MG63 (cell line): ENCODE measurements around the gene MMP17. TPM values are rescaled to one million over a fixed set of nuclear protein-coding genes. Genes with fewer than 3 reads are reported as not detected.
A peak's percentile ranks its signal among the peaks of the same experiment; 100 is the strongest.

Experiments
- DNase-seq: peaks from one replicate; pipeline ENCODE4 v3.0.0-alpha.2; 2020
- H3K27me3 ChIP-seq: fragments of 250-450 bp; sonication (Bioruptor Pico); 2 replicates; pipeline ENCODE4 v1.5.1; 2020; ENCODE audit warnings: mild to moderate bottlenecking, moderate library complexity
- H3K36me3 ChIP-seq: fragments of 250-450 bp; sonication (Bioruptor Pico); 2 replicates; pipeline ENCODE4 v1.5.1; 2020; ENCODE audit warnings: mild to moderate bottlenecking, moderate library complexity
- H3K4me3 ChIP-seq: fragments of 250-450 bp; sonication (Bioruptor Pico); 2 replicates; pipeline ENCODE4 v1.5.1; 2020; ENCODE audit warnings: mild to moderate bottlenecking, moderate library complexity
- H3K9me3 ChIP-seq: fragments of 250-450 bp; sonication (Bioruptor Pico); 2 replicates; pipeline ENCODE4 v1.5.1; 2020; ENCODE audit warnings: mild to moderate bottlenecking, moderate library complexity
- total RNA-seq: library from RNA; depleted of rRNA; stranded (reverse); fragments of >200 nt; shearing (Covaris generic); gene quantifications from 2 replicates; pipeline ENCODE4 v1.2.3, GENCODE V29; 2014; ENCODE audit warnings: low replicate concordance

MMP17 gene
- total RNA-seq, 1 experiment from 2014 or later, result 10.8 TPM

- Histone ChIP-seq H3K4me3 (no peak overlapping the region), H3K9me3 (peaks cover 2% of the 10 kb centered on the region; the same call in 1 of the 2 replicates), H3K27me3 (no peaks in the 10 kb centered on the region), H3K36me3 (no peaks in the 10 kb centered on the region)
- no peak for DNase-seq
Observed at GRCh38 chr12:131818821-131819585, 9.2 kb upstream of the MMP17 start.

GRCh38 chr12:131824450-131824849 is 3.7 kb upstream of the MMP17 start:
- H3K9me3 ChIP-seq, result no peaks in the 10 kb centered on the region
- H3K4me3 ChIP-seq, result no peak overlapping the region
- no peaks in the 10 kb centered on the region for H3K36me3 ChIP-seq
- no peak for DNase-seq
- no peaks in the 10 kb centered on the region for H3K27me3 ChIP-seq

GRCh38 chr12:131825146-131825892 is 2.9 kb upstream of the MMP17 start:
- peak; percentile 65 for DNase-seq
- H3K36me3 ChIP-seq, result no peaks in the 10 kb centered on the region
- H3K4me3 ChIP-seq, result 0 out of 2 replicates have a peak overlapping the region, but pooled peaks have one; percentile 7
- no peaks in the 10 kb centered on the region for H3K9me3 ChIP-seq
- H3K27me3 ChIP-seq, result no peaks in the 10 kb centered on the region

GRCh38 chr12:131826097-131826928 is 1.9 kb upstream of the MMP17 start:
- no peak overlapping the region for H3K4me3 ChIP-seq
- DNase-seq, result no peak
- H3K9me3 ChIP-seq, result no peaks in the 10 kb centered on the region
- no peaks in the 10 kb centered on the region for H3K36me3 ChIP-seq
- H3K27me3 ChIP-seq, result no peaks in the 10 kb centered on the region

GRCh38 chr12:131828671-131829355 is 620 bp downstream of the MMP17 start:
- Histone ChIP-seq H3K27me3 (no peaks in the 10 kb centered on the region), H3K9me3 (no peaks in the 10 kb centered on the region), H3K4me3 (peak overlapping the region; percentile 47), H3K36me3 (no peaks in the 10 kb centered on the region)
- peak; percentile 62 for DNase-seq

GRCh38 chr12:131829356-131829747 is 1.2 kb downstream of the MMP17 start:
- Histone ChIP-seq H3K9me3 (no peaks in the 10 kb centered on the region), H3K4me3 (peak overlapping the region; percentile 47)
- no peak for DNase-seq

GRCh38 chr12:131829791-131830334 is 1.7 kb downstream of the MMP17 start:
- H3K9me3 ChIP-seq, result no peaks in the 10 kb centered on the region
- H3K4me3 ChIP-seq, result peak overlapping the region; percentile 47
- no peak for DNase-seq
- H3K27me3 ChIP-seq, result no peaks in the 10 kb centered on the region
- H3K36me3 ChIP-seq, result no peaks in the 10 kb centered on the region

More at GRCh38 chr12:131829356-131829747, 1.2 kb downstream of the MMP17 start:
- no peaks in the 10 kb centered on the region for H3K27me3 ChIP-seq
- no peaks in the 10 kb centered on the region for H3K36me3 ChIP-seq

GRCh38 chr12:131830335-131830913 is 2.2 kb downstream of the MMP17 start:
- peak; percentile 91 for DNase-seq

GRCh38 chr12:131830914-131831571 is 2.9 kb downstream of the MMP17 start:
- H3K36me3 ChIP-seq, result no peaks in the 10 kb centered on the region
- no peak for DNase-seq
- H3K4me3 ChIP-seq, result peak overlapping the region; percentile 47
- no peaks in the 10 kb centered on the region for H3K9me3 ChIP-seq
- H3K27me3 ChIP-seq, result no peaks in the 10 kb centered on the region

More at GRCh38 chr12:131830335-131830913, 2.2 kb downstream of the MMP17 start:
- no peaks in the 10 kb centered on the region for H3K27me3 ChIP-seq
- H3K36me3 ChIP-seq, result no peaks in the 10 kb centered on the region
- H3K4me3 ChIP-seq, result peak overlapping the region; percentile 47
- no peaks in the 10 kb centered on the region for H3K9me3 ChIP-seq

GRCh38 chr12:131831635-131832041 is 3.4 kb downstream of the MMP17 start:
- H3K4me3 ChIP-seq, result peak overlapping the region; percentile 47
- no peaks in the 10 kb centered on the region for H3K27me3 ChIP-seq
- no peaks in the 10 kb centered on the region for H3K9me3 ChIP-seq
- no peaks in the 10 kb centered on the region for H3K36me3 ChIP-seq
- no peak for DNase-seq

GRCh38 chr12:131832321-131833231 is 4.4 kb downstream of the MMP17 start:
- no peaks in the 10 kb centered on the region for H3K27me3 ChIP-seq
- DNase-seq, result peak; percentile 75
- no peaks in the 10 kb centered on the region for H3K36me3 ChIP-seq
- peak overlapping the region; percentile 47 for H3K4me3 ChIP-seq
- no peaks in the 10 kb centered on the region for H3K9me3 ChIP-seq

- Histone ChIP-seq H3K9me3 (no peaks in the 10 kb centered on the region), H3K36me3 (no peaks in the 10 kb centered on the region), H3K4me3 (no peak overlapping the region), H3K27me3 (no peaks in the 10 kb centered on the region)
- DNase-seq, result no peak
Observed at GRCh38 chr12:131833288-131833895, 5.2 kb downstream of the MMP17 start.

GRCh38 chr12:131833896-131834641 is 5.9 kb downstream of the MMP17 start:
- DNase-seq, result no peak
- Histone ChIP-seq H3K36me3 (no peaks in the 10 kb centered on the region), H3K27me3 (no peaks in the 10 kb centered on the region), H3K9me3 (no peaks in the 10 kb centered on the region), H3K4me3 (no peak overlapping the region)
